Measurements from ENCODE around the gene TUBA3D.
"Not testable (repeated sequence)": the region's sequence is repeated elsewhere in the genome, so short reads cannot be mapped to it uniquely, and the experiment has no call there.

Gene TUBA3D

DNA sequence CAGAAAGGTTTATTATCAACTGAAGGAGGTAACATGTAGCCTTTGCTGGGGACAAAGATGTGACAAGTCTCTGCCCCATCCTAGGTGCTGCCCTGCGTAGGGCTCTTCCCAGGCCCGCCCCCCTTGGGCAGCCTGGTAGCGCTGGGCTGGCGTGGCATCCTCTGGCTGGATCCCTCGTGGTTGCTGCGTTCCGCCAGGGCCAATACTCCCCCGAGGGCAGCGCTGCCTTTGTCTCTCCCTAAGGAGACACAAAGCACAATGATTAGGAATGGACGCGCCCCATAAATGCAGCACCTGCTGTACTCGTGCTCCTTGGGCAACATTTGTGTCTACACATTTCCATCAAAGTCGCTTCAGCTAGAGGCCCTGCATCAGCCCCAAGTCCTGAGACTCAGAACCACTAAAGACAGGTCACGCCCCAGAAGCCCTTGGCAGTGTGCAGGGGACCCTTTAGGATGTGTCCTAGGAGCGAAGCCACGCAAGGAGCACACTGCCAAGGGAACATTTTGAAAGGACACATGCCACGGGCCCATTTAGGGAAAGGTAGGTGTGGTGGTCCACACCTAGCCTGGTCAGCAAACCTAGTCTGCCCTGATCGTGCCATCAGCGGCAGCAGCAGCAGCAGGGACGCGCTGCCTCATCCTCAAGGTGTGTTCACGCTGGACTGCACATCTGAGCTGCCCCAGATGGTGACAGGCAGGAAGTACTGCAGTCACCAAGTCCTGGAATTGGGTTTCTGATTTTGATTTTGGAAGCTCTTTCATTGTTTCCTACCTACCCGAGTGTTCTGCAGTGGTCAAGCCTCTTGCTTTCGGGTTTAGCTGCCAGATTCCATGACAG lies 8.3 kb downstream of the TUBA3D start:
- DNase-seq (ENCODE audit: low read depth in 1 of 2, low spot score in 1 of 2) = not testable (repeated sequence)

DNA sequence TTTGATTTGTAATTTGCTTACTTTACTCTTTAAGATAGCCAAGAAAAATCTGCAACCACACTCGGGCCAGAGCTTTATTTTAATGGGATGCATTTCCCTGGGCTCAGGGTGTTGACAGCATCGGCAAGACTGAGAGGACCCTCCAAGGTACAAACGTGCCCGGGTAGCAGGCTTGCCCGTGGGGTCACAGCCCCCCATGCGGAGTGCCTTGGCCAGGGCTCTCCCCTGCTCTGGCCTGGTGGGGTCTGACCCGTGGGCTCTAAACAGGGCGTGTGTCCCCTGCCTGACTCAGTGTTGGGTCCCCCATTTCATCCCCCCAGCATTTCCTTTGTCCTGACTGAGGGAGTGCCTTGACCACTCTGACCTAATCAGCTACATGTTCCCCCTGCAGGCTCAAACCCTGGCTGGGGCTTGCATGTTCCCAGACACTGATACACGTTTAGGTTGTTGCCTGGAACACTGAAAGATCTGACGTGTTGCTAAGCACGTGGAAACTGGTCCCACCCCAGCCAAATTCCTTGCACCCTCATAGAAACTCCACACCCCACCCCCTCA lies 9.1 kb downstream of the TUBA3D start:
- not testable (repeated sequence) for DNase-seq (ENCODE audit: low read depth in 1 of 2, low spot score in 1 of 2)

DNA sequence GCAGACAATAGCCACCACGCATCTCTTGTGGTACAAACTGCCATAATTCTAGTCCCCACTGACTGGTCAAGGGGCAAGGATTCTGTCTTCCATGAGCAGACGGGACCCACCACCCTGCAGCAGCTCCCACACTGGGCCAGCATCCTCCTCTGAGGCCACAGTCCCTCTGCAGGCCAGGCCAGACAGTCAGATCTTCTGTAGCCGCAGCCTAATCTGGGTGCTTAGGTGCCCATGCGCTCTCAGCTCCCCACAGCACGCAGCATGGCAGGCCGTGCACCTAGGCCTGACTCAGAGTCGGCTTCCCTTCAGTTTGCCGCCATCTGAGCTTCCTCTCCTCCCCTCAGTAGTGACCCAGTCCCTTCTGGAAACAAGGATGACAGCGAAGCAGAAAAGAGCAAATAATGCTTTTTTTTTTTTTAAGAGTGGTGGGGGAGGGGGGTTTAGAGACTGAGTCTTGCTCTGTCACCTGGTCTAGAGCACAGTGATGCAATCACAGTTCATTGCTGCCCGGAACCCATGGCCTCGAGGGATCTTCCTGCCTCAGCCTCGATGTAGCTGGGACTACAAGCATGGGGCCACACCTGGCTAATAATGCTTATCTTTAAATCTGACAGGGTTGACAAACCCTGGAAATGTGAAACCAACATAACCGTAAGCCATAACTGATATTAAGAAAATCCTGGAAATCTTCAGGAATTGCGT lies 10.4 kb downstream of the TUBA3D start:
- DNase-seq (ENCODE audit: low read depth in 1 of 2, low spot score in 1 of 2) = not testable (repeated sequence)

- DNase-seq (ENCODE audit: low read depth in 1 of 2, low spot score in 1 of 2) = no peak
Observed at GRCh38 chr2:131488306-131489205, 12.6 kb downstream of the TUBA3D start.

GRCh38 chr2:131490616-131491468 lies 14.9 kb downstream of the TUBA3D start:
- DNase-seq (ENCODE audit: low read depth in 1 of 2, low spot score in 1 of 2) = not testable (repeated sequence)

DNA sequence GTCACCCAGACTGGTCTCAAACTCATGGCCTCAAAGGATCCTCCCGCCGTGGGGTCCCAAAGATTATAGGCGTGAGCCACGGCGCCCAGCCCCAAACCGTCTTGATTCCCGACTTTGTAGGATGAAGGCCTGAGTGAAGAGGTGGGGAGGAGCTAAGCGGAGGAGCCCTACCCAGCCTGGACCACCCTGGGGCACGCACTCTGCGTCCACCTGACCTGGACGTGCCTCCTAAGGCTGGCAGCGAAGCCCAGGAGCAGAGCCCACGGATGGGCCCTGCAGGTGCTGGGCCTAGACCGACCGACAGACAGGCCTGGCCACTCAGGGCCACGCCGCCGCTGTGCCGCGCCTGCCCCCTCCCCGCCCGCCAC lies 15.5 kb downstream of the TUBA3D start:
- DNase-seq (ENCODE audit: low read depth in 1 of 2, low spot score in 1 of 2) = not testable (repeated sequence)

DNA sequence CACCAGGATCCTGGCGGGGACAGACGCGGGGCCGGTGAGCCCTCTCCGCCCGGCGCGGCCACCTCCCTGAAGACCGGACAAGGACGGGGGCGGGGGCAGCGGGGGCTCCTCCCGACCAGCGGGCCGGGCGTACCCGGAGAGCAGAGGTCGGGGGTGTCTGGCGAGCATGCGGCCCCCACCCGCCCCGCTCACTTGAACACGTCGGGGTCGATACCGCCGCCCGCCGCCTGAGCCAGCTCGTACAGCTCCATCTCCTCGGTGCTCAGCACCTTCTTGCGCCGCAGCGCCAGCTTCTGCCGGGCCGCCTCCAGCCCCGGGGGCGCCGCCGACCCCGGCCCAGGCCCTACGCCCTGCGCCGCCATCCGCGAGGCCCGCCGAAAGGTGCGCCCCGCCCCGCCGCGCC lies 16.1 kb downstream of the TUBA3D start, which contains the start of gene MZT2A:
MZT2A (minus strand) TSS at position 383 of the 403 bp plus-strand sequence; CDS start at position 362, 21 bp downstream.
- not testable (repeated sequence) for DNase-seq (ENCODE audit: low read depth in 1 of 2, low spot score in 1 of 2)

- DNase-seq (ENCODE audit: low read depth in 1 of 2, low spot score in 1 of 2) = peak; percentile 84 to 93
Observed at GRCh38 chr2:131492418-131493198, 16.7 kb downstream of the TUBA3D start.

DNA sequence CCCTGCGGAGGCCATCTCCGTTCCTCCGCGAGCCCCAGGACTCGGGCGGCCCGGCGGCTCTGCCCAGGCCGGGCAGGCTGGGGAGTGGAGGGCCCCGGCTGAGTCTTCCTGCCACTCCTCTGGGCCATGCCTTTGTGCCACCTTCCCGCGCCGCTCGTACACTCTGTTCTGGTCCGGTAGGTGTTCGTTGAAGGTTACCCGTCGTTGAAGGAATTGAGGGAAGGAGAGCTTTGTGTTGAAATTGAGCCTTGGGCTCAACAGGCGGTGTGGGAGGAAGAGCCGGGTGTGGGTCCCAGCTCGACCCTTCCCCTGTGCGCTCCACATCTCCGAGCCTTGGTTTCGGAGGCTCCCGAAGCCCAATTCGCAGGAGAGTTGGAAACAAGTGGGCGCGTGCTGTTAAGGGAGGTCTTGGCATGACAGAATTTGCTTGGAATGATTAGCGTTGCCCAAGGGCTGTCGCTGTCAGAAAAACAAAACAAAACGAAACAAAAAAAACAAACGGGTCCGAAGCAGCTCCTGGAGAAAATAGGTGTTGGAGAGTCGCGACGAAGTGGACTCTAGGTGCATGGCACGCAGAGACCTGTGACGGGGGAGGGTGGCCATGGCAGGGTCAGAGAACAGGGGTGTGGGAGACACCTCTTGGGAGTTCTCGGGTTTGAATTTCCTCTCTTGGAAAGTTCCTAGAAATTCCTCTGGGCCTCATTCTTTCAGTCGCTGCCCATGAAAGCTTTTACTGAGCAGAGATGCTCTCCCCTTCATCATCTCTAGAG lies 17.5 kb downstream of the TUBA3D start:
- DNase-seq (ENCODE audit: low read depth in 1 of 2, low spot score in 1 of 2) = no peak

GRCh38 chr2:131495506-131495905 lies 19.6 kb downstream of the TUBA3D start:
- not testable (repeated sequence) for DNase-seq (ENCODE audit: low read depth in 1 of 2, low spot score in 1 of 2)

- not testable (repeated sequence) for DNase-seq (ENCODE audit: low read depth in 1 of 2, low spot score in 1 of 2)
Observed at GRCh38 chr2:131498321-131498973, 22.5 kb downstream of the TUBA3D start.

GRCh38 chr2:131503587-131503986 lies 27.7 kb downstream of the TUBA3D start:
- DNase-seq (ENCODE audit: low read depth in 1 of 2, low spot score in 1 of 2) = not testable (repeated sequence)

GRCh38 chr2:131504082-131504750 lies 28.3 kb downstream of the TUBA3D start:
- DNase-seq (ENCODE audit: low read depth in 1 of 2, low spot score in 1 of 2) = not testable (repeated sequence)

DNA sequence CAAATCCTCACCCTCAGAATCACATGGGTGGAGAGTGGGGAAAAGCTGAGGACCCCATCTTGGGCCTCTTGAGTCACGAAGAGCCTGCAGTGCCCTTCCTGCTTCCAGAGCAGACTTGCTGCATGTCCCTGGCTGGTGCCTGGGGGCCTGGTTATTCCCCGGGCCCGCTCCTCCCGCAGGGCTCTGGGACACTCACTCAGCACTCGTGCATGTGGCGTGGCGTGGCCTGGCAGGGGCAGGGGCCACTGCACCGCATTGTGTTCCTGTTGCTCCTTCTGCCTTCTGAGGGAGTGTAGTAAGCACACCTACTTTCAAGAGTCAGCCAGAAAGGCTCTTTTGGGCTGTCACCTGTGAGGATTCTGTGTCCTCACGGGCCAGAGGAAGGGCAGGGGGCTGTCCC lies 33.7 kb downstream of the TUBA3D start:
- no peak for DNase-seq (ENCODE audit: low read depth in 1 of 2, low spot score in 1 of 2)

GRCh38 chr2:131511291-131511968 lies 35.5 kb downstream of the TUBA3D start:
- not testable (repeated sequence) for DNase-seq (ENCODE audit: low read depth in 1 of 2, low spot score in 1 of 2)

- DNase-seq (ENCODE audit: low read depth in 1 of 2, low spot score in 1 of 2) = not testable (repeated sequence)
Observed at GRCh38 chr2:131511969-131512870, 36.3 kb downstream of the TUBA3D start.

Measured in activated T-helper 1 cell treated with anti-CD3 and anti-CD28 coated beads, Interleukin-2, amount 50 U/mL, for 16 hours (primary cell).